OCI-LY3 (cell line): Measurements from ENCODE around the gene MYO1E.

Experiments used
- H2AFZ ChIP-seq: fragments of 200-600, 300-600 bp; shearing (Covaris generic); 2 replicates; pipeline ENCODE4 v1.6.0; 2014; ENCODE audit warnings: antibody characterized with exemption, low read depth, low read length
- H3K27ac ChIP-seq: fragments of 200-600, 300-600 bp; sonication (generic); 2 replicates; pipeline ENCODE4 v1.5.1; 2014; ENCODE audit warnings: mild to moderate bottlenecking, low read length, moderate library complexity, mixed read lengths
- H3K27me3 ChIP-seq: fragments of 200-600, 300-600 bp; sonication (generic); 2 replicates; pipeline ENCODE4 v1.6.1; 2014; ENCODE audit warnings: low read depth, low read length, mixed read lengths
- H3K36me3 ChIP-seq: fragments of 200-600, 300-600 bp; sonication (generic); replicated peaks from 2 replicates; pipeline ENCODE3; 2014; ENCODE audit warnings: low read depth, low read length, mixed read lengths
- H3K4me1 ChIP-seq: fragments of 300-600, 200-600 bp; sonication (generic); 2 replicates; pipeline ENCODE4 v1.6.1; 2014; ENCODE audit warnings: low read length, mixed read lengths
- H3K4me2 ChIP-seq: fragments of 200-600, 300-600 bp; sonication (generic); 2 replicates; pipeline ENCODE4 v1.6.1; 2014; ENCODE audit warnings: low read length, mixed read lengths
- H3K4me3 ChIP-seq: fragments of 300-600, 200-600 bp; sonication (generic); 2 replicates; pipeline ENCODE4 v1.5.1; 2014; ENCODE audit warnings: antibody characterized with exemption, mild to moderate bottlenecking, low read length, moderate library complexity
- H3K79me2 ChIP-seq: fragments of 300-600, 200-600 bp; shearing (Covaris generic); 2 replicates; pipeline ENCODE4 v1.6.1; 2014; ENCODE audit warnings: mild to moderate bottlenecking, low read length, mixed read lengths
- H3K9ac ChIP-seq: fragments of 300-600, 200-600 bp; shearing (Covaris generic); 2 replicates; pipeline ENCODE4 v1.6.0; 2014; ENCODE audit warnings: mild to moderate bottlenecking, low read length, moderate library complexity
- H3K9me3 ChIP-seq: fragments of 200-600, 300-600 bp; shearing (Covaris generic); 2 replicates; pipeline ENCODE4 v1.6.1; 2014; ENCODE audit warnings: low read length, mixed read lengths; ENCODE audit not compliant: insufficient read depth
- H4K20me1 ChIP-seq: fragments of 200-600, 300-600 bp; sonication (generic); 2 replicates; pipeline ENCODE4 v1.6.1; 2016; ENCODE audit warnings: low read length, mixed read lengths; ENCODE audit not compliant: insufficient read depth
- CTCF ChIP-seq: fragments of 200-600, 300-600 bp; sonication (generic); IDR thresholded peaks from 2 replicates; pipeline ENCODE4 v1.5.1; 2014; ENCODE audit warnings: antibody characterized with exemption, low read length, low read depth
- EZH2phosphoT487 ChIP-seq: fragments of 200-600 bp; shearing (Covaris generic); IDR thresholded peaks from 2 replicates; pipeline ENCODE4 v1.6.1; 2018; ENCODE audit warnings: antibody characterized with exemption, mixed run types, low read depth

MYO1E gene

GRCh38 chr15:59223736-59224135 lies 148.9 kb downstream of the MYO1E start:
- H3K79me2 ChIP-seq, result no peaks in the 10 kb centered on the region
- no peaks in the 10 kb centered on the region for H4K20me1 ChIP-seq
- H3K4me1 ChIP-seq, result no peaks in the 10 kb centered on the region
- no peaks in the 10 kb centered on the region for H3K36me3 ChIP-seq
- H3K4me3 ChIP-seq, result no peak overlapping the region
- H3K27ac ChIP-seq, result no peak overlapping the region
- no peak for TF ChIP-seq EZH2phosphoT487
- no peak for TF ChIP-seq CTCF
- H3K27me3 ChIP-seq, result no peaks in the 10 kb centered on the region
- H3K4me2 ChIP-seq, result no peak overlapping the region
- no peak overlapping the region for H2AFZ ChIP-seq
- no peaks in the 10 kb centered on the region for H3K9me3 ChIP-seq
- H3K9ac ChIP-seq, result no peak overlapping the region

GRCh38 chr15:59222906-59223550 lies 149.6 kb downstream of the MYO1E start:
- Histone ChIP-seq H3K79me2 (no peaks in the 10 kb centered on the region), H3K4me1 (no peaks in the 10 kb centered on the region), H3K9me3 (no peaks in the 10 kb centered on the region), H3K4me3 (no peak overlapping the region), H3K9ac (no peak overlapping the region), H3K36me3 (no peaks in the 10 kb centered on the region), H3K4me2 (no peak overlapping the region), H2AFZ (no peak overlapping the region), H4K20me1 (no peaks in the 10 kb centered on the region), H3K27me3 (no peaks in the 10 kb centered on the region), H3K27ac (no peak overlapping the region)
- no peak for TF ChIP-seq CTCF
- no peak for TF ChIP-seq EZH2phosphoT487

- Histone ChIP-seq H3K9me3 (no peaks in the 10 kb centered on the region), H3K27ac (no peak overlapping the region), H3K27me3 (no peaks in the 10 kb centered on the region), H3K79me2 (no peaks in the 10 kb centered on the region), H4K20me1 (no peaks in the 10 kb centered on the region), H3K4me3 (no peak overlapping the region), H2AFZ (no peak overlapping the region), H3K4me1 (no peaks in the 10 kb centered on the region), H3K36me3 (no peaks in the 10 kb centered on the region), H3K4me2 (no peak overlapping the region), H3K9ac (no peak overlapping the region)
- TF ChIP-seq CTCF (no peak), EZH2phosphoT487 (no peak)
These were observed 150.9 kb downstream of the MYO1E start for GRCh38 chr15:59221511-59222505.

- H3K4me1 ChIP-seq, result no peaks in the 10 kb centered on the region
- no peak for TF ChIP-seq EZH2phosphoT487
- TF ChIP-seq CTCF, result no peak
- H2AFZ ChIP-seq, result no peak overlapping the region
These were observed 154.0 kb downstream of the MYO1E start for GRCh38 chr15:59218710-59219109.

More at GRCh38 chr15:59218710-59219109, 154.0 kb downstream of the MYO1E start:
- Histone ChIP-seq H3K27ac (no peak overlapping the region), H3K36me3 (no peaks in the 10 kb centered on the region), H3K9ac (no peak overlapping the region), H3K4me2 (no peak overlapping the region), H3K27me3 (no peaks in the 10 kb centered on the region), H3K79me2 (no peaks in the 10 kb centered on the region), H3K9me3 (no peaks in the 10 kb centered on the region), H4K20me1 (no peaks in the 10 kb centered on the region), H3K4me3 (no peak overlapping the region)
